GM21723 (cell line): ENCODE measurements around the gene MSMO1.
"Not testable (repeated sequence)": the region's sequence is repeated elsewhere in the genome, so short reads cannot be mapped to it uniquely, and the experiment has no call there.

Experiments used
- ATAC-seq: cut with Tn5 transposase; IDR thresholded peaks from one replicate; pipeline ENCODE4 v1.9.1; 2021; ENCODE audit warnings: mild to moderate bottlenecking, moderate library complexity; ENCODE audit not compliant: unreplicated experiment

MSMO1 gene

DNA sequence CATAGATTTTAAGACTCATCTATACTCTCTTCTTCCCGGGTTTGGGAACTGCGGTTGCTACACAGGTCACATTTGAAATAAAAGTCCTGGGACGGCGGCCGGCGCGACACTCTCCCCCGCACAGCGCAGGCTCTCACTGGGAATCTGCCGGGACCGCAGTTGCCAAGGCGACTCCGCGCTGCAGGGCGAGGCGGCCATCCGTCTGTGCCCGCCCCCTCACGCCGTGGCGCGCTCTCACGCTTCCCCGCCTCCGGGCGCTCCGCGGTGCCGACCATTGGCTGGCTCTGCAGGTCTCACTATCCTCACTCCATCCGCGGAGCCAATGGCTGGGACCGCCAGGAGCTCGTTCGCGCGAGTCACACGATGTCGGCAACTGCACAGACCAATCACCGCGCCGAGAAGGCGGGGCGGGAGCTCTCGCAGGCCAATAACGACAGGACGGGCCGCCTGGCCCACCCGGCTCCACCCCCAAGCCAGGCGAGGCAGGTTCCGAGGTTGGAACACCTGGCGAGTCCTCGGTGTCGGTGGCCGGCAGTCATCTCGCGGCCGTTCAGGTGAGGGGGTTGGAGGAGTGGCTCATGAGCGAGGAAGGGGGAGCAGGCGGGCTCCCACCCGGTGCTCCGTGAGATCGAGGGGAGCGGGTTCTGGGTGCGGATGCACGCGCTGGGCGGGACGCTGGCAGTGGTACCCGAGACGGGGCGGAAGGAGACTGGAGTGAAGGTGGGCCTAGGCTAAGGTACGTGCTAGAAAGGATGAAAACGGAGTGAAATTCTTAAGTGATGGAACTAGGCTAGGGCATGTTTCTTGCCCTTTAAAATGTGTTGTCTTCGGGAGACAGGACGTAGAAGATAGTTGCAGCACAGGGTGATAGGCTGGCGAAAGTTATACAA is at the start of gene MSMO1:
MSMO1 (plus strand) TSS at position 459 of the 890 bp plus-strand sequence. CDS start 5,702 bp downstream, outside the sequence.
- ATAC-seq: peak; percentile 97

DNA sequence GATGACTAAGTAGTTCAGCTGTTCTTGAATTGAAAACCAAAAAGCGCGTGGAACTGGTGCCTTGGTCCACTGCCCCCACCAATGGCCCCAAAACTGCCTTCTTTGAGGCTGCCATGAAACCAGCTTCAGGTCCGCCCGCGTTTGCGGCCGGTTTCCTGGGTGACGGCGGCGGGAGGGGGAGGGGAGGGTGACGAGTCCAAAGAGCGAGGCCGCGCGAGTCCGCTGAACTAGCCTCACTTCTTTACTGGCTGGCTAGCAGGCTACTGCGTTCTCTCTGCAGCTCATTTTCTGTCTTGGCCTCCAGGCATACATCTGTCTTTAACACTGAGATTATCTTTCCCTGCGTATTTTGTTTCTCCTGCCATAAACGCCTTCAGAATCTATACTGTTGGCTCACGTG is 47.9 kb upstream of the MSMO1 start:
- not testable (repeated sequence) for ATAC-seq

DNA sequence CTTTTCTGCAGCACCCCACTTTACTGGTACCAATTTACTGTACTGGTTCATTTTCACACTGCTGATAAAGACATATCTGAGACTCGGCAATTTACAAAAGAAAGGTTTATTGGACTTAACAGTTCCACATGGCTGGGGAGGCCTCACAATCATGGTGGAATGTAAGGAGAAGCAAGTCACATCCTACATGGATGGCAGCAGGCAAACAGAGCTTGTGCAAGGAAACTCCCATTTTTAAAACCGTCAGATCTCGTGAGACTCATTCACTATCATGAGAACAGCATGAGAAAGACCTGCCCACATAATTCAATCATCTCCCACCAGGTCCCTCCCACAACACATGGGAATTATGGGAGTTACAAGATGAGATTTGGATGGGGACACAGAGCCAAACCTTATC is 42.8 kb upstream of the MSMO1 start:
- not testable (repeated sequence) for ATAC-seq

DNA sequence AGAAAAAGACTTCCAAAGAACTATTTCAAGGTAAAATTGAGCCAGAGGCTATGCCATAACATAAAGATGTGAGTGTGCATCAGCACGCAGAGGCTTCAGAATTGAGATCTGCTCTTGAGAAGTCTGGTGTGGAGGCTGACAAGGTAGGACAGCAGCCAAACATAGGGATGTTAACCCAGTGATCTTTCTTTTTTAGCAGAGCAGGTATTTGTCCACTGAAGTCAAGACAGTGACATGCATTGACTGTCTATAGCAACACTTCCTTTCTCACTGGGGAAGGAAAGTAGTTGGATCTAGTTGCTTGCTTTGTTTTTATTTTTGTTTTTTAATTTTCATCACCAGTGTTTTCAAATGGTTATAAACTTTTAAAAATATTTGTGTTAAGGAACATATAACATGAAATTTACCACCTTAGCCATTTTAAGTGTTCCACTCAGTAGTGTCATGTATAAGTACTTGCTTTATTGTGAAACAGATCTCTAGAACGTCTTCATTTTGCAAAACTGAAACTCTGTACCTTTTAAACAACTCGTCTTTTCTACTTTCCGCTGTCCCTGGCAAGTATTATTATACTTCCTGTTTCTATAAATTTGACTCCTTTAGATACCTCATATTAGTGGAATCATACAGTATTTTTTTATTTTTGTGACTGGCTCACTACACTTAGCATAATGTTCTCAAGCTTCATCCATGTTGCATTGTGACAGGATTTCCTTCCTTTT is 40.7 kb upstream of the MSMO1 start:
- peak; percentile 81 for ATAC-seq

DNA sequence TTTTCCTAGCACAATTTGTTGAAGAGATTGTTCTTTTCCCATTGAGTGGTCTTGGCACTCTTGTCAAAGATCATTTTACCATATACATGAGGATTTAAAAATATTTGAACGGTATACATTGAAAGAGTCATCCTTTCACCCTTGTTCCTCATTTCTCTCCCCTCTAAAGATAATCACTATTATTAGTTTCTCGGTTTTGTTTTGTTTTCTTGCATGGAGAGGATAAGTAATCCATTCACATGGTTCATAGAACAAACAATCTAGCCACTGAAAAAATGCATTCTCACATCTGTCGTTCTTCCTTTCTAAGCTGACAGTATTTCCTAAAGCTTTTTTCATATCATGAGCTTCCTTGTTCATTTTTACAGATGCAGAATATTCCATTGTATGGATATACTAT is 39.2 kb upstream of the MSMO1 start:
- ATAC-seq: peak; percentile 63

DNA sequence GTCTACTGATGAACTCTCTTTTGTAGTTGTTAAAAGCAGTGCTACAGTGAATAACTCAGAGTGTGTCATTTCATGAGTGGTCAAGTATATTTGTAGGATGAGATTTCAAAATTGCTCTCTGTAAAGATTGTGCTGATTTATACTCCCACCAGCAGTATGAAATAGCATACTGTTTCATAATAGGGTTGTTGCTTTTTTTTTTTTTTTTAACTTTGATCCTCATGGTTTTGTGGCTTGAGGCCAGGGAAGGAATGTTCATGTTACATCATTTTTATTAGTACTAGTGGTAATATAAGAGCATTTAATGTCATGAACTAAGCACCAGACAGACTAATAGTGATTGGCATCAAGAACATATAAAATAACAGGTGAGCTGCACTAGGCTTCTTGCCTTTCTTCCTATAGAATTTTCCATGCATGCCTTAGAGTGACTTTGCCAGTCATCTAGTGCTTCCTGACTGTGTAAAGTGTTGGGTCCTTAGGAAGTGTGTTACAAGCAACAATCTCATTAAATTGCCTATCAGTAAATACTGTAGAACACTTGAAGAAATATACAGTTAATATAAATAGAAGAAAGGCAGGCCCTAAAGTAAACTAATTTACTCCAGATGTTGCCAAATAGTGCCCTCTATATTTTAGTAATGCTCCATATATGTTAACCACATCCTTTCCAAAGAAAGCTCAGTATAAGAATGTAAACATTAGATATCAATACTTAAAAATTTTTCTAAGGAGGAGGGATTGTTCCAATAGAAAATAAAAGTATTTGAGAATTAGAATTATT is 38.6 kb upstream of the MSMO1 start:
- peak; percentile 18 for ATAC-seq

DNA sequence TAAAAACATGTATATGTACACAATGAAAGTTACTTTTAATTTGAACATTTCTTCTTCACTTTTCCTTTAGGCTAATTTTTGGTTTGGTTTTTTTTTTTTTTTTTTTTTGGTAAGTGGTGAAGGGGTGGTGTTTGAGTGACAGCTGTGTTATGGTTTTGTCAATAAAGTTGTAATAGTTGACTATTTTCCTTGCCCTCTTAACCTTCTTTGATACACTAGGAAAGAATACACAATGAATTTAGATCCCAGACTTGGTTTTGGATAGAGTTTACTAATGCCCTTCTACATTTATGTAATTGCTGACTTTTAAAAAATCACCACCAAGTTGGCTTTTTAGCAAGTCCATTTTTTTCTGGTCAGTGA is 38.1 kb upstream of the MSMO1 start:
- no peak for ATAC-seq

DNA sequence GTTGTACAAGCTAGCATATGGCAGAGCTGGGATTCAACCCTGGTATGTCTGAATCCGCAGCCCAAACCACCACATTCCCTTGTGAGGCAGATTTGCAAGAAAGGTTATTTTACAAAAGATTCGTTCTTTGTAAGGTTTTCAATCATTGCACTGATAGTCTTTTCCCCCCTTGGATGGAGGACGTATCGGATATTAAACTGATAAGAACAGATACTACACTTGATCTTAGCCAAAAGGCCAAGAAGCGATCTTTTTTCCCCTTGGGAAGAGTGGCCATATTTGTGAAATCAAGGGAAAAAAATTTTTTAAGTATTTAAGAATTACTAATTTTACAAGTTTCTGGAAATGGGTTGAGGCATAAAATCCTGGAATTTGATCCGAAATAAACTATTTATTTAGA is 34.4 kb upstream of the MSMO1 start:
- no peak for ATAC-seq

DNA sequence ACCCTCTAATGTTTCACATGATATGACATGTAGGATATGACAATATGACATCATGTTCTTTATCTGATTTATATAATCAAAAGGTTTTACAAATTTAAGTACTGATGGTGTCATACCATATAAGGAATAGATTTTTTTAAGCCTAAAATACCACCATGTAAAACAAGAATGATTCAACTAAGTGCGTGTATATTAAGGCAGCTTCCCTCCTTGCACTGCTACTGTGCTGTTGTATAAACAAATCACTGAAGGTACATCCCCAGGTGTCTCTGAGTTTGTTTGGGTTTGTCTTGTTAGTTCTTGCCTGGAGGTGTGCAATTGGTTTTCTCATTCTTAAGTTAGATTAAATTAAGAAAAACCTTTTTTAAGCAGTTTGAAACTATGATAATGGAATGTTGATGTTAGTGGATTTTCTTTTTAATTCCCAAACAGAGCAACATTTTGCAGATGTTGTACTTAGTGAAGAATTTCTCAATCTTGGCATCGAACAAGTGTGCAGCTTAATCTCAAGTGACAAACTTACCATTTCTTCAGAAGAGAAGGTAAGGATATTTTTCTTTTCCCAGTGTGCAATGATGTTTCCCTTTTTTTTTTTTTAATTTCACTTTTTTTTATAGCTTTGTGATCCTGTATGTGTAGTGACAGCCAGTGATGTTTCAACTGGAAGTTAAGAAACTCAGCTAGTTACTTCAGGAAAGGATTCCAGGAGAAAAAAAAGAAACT is 33.4 kb upstream of the MSMO1 start:
- ATAC-seq: no peak

DNA sequence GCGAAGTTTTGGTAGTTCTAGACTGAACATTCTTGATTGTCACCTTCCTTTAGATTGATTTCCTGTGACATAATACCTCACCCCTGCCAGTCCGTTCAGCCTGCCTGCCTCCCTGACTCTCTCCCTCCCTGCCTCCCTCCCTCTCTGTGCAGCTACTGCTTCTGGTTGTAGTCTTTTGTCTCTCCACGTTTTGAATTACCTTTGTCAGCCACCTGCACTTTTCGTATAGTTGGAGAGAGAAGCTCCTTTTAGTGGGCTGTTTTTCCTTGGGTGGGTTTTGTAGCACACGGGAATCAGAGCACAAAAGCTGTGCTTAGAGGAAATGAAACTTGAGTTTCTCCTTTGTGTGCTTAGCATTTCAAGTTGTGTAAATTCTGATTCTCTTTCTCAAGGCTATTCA is 32.6 kb upstream of the MSMO1 start:
- peak; percentile 95 for ATAC-seq

DNA sequence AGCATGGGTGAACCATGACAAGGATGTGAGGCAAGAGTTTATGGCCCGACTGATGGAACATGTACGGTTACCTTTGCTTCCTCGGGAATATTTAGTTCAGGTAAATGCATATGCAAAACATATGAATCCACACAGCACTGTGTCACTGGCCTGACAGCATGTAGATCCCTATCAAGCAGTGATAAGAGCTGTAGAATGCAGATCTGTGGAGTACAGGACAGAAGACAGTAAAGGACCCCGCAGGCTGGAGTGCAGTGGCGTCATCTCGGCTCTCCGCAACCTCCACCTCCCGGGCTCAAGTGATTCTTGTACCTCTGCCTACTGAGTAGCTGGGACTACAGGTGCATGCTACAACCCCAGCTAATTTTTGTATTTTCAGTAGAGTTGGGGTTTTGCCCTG is 29.8 kb upstream of the MSMO1 start:
- ATAC-seq: no peak

DNA sequence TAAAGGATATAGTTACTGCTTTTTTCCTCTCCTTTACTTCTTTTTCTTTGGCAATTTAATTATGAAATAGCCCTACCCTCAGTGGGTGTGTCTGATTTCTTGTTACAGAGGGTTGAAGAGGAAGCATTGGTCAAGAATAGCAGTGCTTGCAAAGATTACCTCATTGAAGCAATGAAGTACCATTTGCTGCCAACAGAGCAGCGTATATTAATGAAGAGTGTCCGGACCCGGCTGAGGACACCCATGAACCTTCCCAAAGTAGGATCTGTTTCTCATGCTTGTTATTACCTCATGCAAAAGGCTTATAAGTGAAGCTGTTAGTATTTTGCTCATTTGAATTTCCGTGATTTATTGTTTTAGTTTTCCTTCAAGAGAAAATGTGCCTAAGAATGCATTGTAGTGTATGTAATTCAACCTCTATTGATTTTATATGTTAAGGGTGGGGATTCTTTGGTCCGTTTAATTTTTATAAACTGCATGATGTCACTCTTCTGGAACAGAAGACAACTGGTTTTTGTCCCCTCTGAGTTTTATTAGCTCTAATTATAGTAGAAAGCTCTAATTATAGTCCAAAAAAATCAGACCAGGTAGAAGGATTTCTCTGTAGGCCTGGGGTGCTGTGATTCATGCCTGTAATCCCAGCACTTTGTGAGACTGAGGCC is 27.9 kb upstream of the MSMO1 start:
- no peak for ATAC-seq

DNA sequence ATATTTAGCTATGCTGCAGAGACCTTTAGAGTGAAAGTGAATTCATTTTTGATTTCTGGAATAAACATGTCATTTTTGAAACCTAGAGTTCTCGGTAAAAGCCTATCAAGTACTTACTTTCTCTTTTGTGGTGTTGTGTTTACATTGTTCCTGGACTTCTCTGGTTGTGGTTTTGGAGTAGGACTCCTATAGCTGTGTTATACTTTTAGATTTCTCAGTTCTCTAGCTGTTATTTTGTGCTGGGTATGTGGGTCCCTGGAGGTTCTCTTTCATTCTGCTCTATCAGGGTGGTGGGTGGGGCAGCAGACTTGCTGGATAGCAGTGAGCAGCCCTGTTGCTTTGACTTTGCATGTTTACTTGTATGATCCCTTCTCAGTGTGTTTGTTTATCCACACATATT is 25.6 kb upstream of the MSMO1 start:
- peak; percentile 84 for ATAC-seq

DNA sequence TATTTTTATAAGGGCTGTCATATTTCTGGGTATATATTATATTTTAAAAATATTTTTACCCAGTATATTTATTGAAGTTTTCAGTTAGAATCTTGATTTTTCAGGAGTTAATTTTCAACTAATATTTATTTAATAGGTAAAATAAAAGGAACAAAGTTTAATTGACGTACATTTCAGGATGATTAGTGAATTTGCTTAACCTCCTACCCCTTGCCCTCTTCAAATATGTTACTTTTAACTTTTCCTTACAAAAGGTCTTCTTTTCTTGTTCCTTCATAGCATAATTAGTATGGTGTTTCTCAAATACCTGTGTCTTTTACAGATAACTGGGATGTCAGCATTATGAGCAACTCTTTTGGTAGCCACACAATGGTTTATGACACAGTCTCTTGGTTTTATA is 24.8 kb upstream of the MSMO1 start:
- no peak for ATAC-seq

DNA sequence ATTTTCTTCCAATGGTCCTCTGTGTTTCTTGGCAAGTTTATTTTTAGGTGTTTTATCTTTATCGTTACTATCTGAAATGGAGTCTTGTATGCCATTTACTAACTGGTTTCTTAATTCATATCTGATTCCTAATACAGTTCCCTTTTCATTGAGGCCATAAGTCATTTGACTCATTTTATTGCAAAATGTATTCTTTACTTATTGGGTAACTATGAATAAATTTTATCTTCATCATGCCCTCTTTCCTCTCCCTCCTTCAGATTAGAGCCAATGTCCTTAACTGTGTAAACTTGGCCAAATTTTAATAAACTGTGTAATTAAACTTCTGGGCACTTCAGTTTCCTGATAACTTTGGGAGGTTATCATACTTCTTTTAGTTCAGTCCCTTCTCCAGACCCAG is 19.3 kb upstream of the MSMO1 start:
- no peak for ATAC-seq

DNA sequence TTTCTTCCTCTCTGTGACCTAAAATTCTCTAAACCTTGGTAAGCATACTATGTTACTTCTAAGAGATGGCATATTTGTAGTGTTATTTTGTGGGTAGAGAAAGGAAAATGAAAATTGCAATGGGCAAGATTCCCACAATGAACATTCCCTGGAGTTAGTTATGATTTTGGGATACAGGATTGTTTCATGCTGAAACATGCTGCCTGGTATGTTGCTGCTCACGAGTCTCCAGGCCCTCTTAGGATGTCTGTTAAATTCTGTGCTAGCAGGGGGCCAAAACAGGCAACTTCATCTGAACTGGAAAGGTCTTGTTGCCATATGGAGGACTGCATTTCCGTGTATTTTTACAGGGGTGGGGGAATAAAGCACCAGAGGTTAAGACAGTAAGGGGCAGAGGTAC is 18.9 kb upstream of the MSMO1 start:
- ATAC-seq: no peak

DNA sequence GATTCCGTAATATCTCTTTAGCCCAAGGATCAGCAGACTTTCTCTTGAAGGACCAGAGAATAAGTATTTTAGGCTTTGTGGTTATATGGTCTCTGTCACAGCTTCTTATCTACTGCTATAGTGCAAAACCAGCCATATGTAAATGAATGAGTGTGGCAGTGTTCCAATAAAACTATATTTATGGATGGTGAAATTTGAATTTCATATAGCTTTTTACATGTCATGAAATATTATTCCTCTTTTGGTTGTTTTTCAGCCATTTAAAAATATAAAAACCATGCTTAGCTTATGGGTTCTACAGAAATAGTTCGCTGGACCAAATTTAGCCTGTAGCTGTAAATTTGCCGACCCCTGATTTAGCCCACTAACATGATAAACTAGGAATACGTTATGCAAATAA is 18.0 kb upstream of the MSMO1 start:
- no peak for ATAC-seq

DNA sequence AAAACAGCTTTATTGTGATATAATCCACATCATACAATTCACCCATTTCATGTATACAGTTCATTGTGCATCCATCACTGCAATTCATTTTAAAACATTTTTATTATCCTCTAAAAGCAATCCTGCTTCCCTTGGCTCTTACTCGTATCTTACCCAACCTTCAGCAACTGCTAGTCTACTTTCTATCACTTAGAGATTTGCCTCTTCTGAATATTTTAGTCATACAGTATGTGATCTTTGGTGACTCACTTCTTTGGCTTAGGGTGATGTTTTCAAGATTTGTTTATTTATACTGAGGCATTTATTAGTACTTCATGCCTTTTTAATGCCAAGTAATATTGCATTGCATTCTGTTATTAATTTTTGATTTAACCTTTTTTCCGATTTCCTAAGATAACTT is 15.0 kb upstream of the MSMO1 start:
- no peak for ATAC-seq

DNA sequence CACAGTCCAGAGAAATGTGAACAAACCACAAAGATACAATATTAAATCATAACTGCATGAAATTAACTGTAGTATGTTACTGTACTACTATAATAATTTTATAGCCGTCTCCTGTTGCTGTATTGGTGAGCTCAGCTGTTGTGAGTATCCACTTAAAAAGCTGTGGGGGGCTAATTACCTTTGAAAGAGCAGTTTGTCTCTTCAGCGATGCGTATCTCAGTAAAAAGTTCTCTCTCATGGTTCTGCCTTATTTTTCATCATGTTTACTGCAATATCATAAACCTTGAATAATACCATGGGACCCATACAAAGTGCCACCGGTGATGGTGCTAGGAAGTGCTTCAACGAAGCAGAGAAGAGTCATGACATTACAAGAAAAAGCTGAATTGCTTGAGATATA is 8.4 kb upstream of the MSMO1 start:
- no peak for ATAC-seq

DNA sequence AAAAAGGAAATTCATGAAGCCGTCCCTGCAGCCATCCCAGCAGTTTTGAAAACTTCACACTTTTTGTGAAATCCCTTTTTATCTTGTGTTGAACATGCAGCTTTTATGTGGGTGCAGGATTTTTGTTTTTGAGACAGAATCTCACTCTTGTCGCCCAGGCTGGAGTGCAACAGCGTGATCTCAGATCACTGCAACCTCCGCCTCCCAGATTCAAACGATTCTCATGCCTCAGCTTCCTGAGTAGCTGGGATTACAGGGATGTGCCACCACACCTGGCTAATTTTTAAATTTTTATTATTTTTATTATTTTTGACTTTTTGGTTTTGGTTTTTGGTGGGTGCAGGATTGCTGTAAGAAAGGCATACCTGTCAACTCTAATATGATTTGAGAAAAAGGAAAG is 8.0 kb upstream of the MSMO1 start:
- ATAC-seq: no peak
